WTC11 (cell line): Measurements from ENCODE around the gene SGPP2. TPM values are rescaled to one million over a fixed set of nuclear protein-coding genes. Genes with fewer than 3 reads are reported as not detected.

Experiments
- ATAC-seq: fragments of 200-7000 bp; cut with Tn5 transposase; 2 replicates; pipeline ENCODE4 v1.10.0; 2021; ENCODE audit warnings: mild to moderate bottlenecking, moderate library complexity
- CTCF ChIA-PET: fragments of 300-600 bp; sonication (Branson Sonifier 250); formaldehyde crosslinking; loops from one replicate; lab custom pipeline; 2021; ENCODE audit warnings: antibody characterized with exemption; lab: Charles Lee
- POLR2A ChIA-PET: fragments of 350-600 bp; sonication (Branson Sonifier 250); formaldehyde crosslinking; loops from one replicate; lab custom pipeline; 2021; ENCODE audit warnings: antibody characterized with exemption; lab: Charles Lee
- DNase-seq: peaks from one replicate; pipeline ENCODE4 v3.0.0; 2021; ENCODE audit warnings: low spot score
- H3K27ac Mint-ChIP-seq: 2 replicates; pipeline ENCODE4 v1.8.0; 2021; ENCODE audit warnings: mixed read lengths
- H3K27me3 Mint-ChIP-seq: 2 replicates; pipeline ENCODE4 v1.8.0; 2021; ENCODE audit warnings: low read depth, mild to moderate bottlenecking, moderate library complexity, mixed read lengths
- H3K36me3 Mint-ChIP-seq: 2 replicates; pipeline ENCODE4 v1.8.0; 2021; ENCODE audit warnings: mixed read lengths
- H3K4me1 Mint-ChIP-seq: 2 replicates; pipeline ENCODE4 v1.8.0; 2022; ENCODE audit warnings: mixed read lengths
- H3K4me3 Mint-ChIP-seq: 2 replicates; pipeline ENCODE4 v1.8.0; 2021; ENCODE audit warnings: mild to moderate bottlenecking, moderate library complexity, mixed read lengths
- H3K9me3 Mint-ChIP-seq: 2 replicates; pipeline ENCODE4 v1.8.0; 2021; ENCODE audit warnings: mixed read lengths
- CREB1 ChIP-seq: sonication (generic); formaldehyde crosslinking; IDR thresholded peaks from 2 replicates; pipeline ENCODE4 v1.8.0; 2023; ENCODE audit warnings: mild to moderate bottlenecking, missing genetic modification reagents
- ESRRA ChIP-seq: sonication (generic); formaldehyde crosslinking; IDR thresholded peaks from 2 replicates; pipeline ENCODE4 v1.8.1; 2022; ENCODE audit warnings: mild to moderate bottlenecking, missing genetic modification reagents, borderline replicate concordance
- FOXJ3 ChIP-seq: sonication (generic); formaldehyde crosslinking; IDR thresholded peaks from 2 replicates; pipeline ENCODE4 v1.9.0; 2021; ENCODE audit warnings: missing genetic modification reagents, mild to moderate bottlenecking, borderline replicate concordance
- FOXK1 ChIP-seq: sonication (generic); formaldehyde crosslinking; IDR thresholded peaks from 2 replicates; pipeline ENCODE4 v1.8.0; 2022; ENCODE audit warnings: mild to moderate bottlenecking, moderate library complexity, missing genetic modification reagents
- FOXP1 ChIP-seq: sonication (generic); formaldehyde crosslinking; IDR thresholded peaks from 2 replicates; pipeline ENCODE4 v1.8.0; 2022; ENCODE audit warnings: missing genetic modification reagents, mild to moderate bottlenecking, moderate library complexity, borderline replicate concordance
- JUN ChIP-seq: sonication (generic); formaldehyde crosslinking; IDR thresholded peaks from 2 replicates; pipeline ENCODE4 v1.8.0; 2023; ENCODE audit warnings: mild to moderate bottlenecking, missing genetic modification reagents
- MXD4 ChIP-seq: fragments of 250-450 bp; sonication (Bioruptor Pico); IDR thresholded peaks from 2 replicates; pipeline ENCODE4 v1.8.0; 2021; ENCODE audit warnings: mild to moderate bottlenecking, moderate library complexity, borderline replicate concordance
- NR1H2 ChIP-seq: sonication (generic); formaldehyde crosslinking; IDR thresholded peaks from 2 replicates; pipeline ENCODE4 v1.9.0; 2021; ENCODE audit warnings: mild to moderate bottlenecking, moderate library complexity, missing genetic modification reagents
- NR3C1 ChIP-seq: sonication (generic); formaldehyde crosslinking; conservative IDR thresholded peaks from 2 replicates; pipeline ENCODE4 v1.8.1; 2023; ENCODE audit warnings: low read depth, mild to moderate bottlenecking, missing genetic modification reagents
- OVOL2 ChIP-seq: fragments of 250-450 bp; sonication (Bioruptor Pico); IDR thresholded peaks from 2 replicates; pipeline ENCODE4 v1.9.0; 2021; ENCODE audit warnings: mild to moderate bottlenecking, borderline replicate concordance
- RELA ChIP-seq: sonication (generic); formaldehyde crosslinking; IDR thresholded peaks from 2 replicates; pipeline ENCODE4 v1.8.1; 2022; ENCODE audit warnings: missing genetic modification reagents, mild to moderate bottlenecking, borderline replicate concordance
- SP1 ChIP-seq: sonication (generic); formaldehyde crosslinking; conservative IDR thresholded peaks from 2 replicates; pipeline ENCODE4 v1.8.1; 2022; ENCODE audit warnings: missing genetic modification reagents
- TEAD1 ChIP-seq: sonication (generic); formaldehyde crosslinking; IDR thresholded peaks from 2 replicates; pipeline ENCODE4 v1.8.0; 2022; ENCODE audit warnings: mild to moderate bottlenecking, missing genetic modification reagents
- ZNF138 ChIP-seq: sonication (generic); formaldehyde crosslinking; conservative IDR thresholded peaks from 2 replicates; pipeline ENCODE4 v1.8.1; 2022; ENCODE audit warnings: mild to moderate bottlenecking, moderate library complexity, missing genetic modification reagents
- ZNF317 ChIP-seq: sonication (generic); formaldehyde crosslinking; IDR thresholded peaks from 2 replicates; pipeline ENCODE4 v1.8.1; 2023; ENCODE audit warnings: low read depth, mild to moderate bottlenecking, moderate library complexity, missing genetic modification reagents, borderline replicate concordance
- ZNF671 ChIP-seq: fragments of 250-450 bp; sonication (Bioruptor Pico); IDR thresholded peaks from 2 replicates; pipeline ENCODE4 v1.8.0; 2021; ENCODE audit warnings: mild to moderate bottlenecking
- total RNA-seq: library from RNA; stranded (reverse); gene quantifications from 3 replicates; pipeline ENCODE4 v1.2.3, GENCODE V29; 2021
- TF ChIP-seq, protein P1 (sequence below): sonication (generic); formaldehyde crosslinking; IDR thresholded peaks from 2 replicates; pipeline ENCODE4 v1.8.0; 2022; ENCODE audit warnings: mild to moderate bottlenecking, missing genetic modification reagents
- TF ChIP-seq, protein P2 (sequence below): sonication (generic); formaldehyde crosslinking; conservative IDR thresholded peaks from 2 replicates; pipeline ENCODE4 v1.8.1; 2023; ENCODE audit warnings: mild to moderate bottlenecking, low read depth, missing genetic modification reagents, moderate library complexity
- TF ChIP-seq, protein P3 (sequence below): sonication (generic); formaldehyde crosslinking; IDR thresholded peaks from 2 replicates; pipeline ENCODE4 v1.8.1; 2022; ENCODE audit warnings: mild to moderate bottlenecking, missing genetic modification reagents, moderate library complexity, borderline replicate concordance
- TF ChIP-seq, protein P4 (sequence below): fragments of 250-450 bp; sonication (Bioruptor Pico); conservative IDR thresholded peaks from 2 replicates; pipeline ENCODE4 v1.9.0; 2021; ENCODE audit warnings: mild to moderate bottlenecking
- TF ChIP-seq, protein P5 (sequence below): sonication (generic); formaldehyde crosslinking; conservative IDR thresholded peaks from 2 replicates; pipeline ENCODE4 v1.8.1; 2022; ENCODE audit warnings: mild to moderate bottlenecking, missing genetic modification reagents
- TF ChIP-seq, protein P6 (sequence below): sonication (generic); formaldehyde crosslinking; IDR thresholded peaks from 2 replicates; pipeline ENCODE4 v1.8.1; 2022; ENCODE audit warnings: low read depth, mild to moderate bottlenecking, moderate library complexity, missing genetic modification reagents, borderline replicate concordance

The SGPP2 gene
- total RNA-seq, 1 experiment from 2014 or later, result 0.07 TPM

DNA sequence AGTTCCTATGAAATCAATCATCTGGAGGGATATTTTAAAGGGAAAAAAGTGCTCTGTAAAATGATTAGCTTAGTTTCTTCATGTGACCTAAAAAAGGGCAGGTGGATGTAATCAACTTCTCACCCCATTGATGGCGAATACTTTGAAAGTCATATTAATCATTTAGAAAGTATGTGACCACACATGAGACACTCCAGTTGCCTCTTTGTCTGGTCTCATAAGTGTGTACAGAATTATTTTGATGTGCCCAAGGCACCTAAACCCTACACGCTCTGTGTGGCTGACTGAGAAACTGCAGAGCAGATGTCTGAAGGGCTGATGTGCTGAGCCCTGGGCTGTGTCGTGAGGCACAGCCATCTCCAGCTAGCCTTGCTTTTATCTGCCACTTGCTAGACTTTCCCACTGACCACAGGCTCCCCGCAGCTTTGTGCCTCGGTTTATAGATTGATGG, 26.9 kb downstream of the SGPP2 start:
- TF ChIP-seq, protein P1, sequence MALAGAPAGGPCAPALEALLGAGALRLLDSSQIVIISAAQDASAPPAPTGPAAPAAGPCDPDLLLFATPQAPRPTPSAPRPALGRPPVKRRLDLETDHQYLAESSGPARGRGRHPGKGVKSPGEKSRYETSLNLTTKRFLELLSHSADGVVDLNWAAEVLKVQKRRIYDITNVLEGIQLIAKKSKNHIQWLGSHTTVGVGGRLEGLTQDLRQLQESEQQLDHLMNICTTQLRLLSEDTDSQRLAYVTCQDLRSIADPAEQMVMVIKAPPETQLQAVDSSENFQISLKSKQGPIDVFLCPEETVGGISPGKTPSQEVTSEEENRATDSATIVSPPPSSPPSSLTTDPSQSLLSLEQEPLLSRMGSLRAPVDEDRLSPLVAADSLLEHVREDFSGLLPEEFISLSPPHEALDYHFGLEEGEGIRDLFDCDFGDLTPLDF (CRISPR knock-in tag), result no peak
- TF ChIP-seq, protein P2, sequence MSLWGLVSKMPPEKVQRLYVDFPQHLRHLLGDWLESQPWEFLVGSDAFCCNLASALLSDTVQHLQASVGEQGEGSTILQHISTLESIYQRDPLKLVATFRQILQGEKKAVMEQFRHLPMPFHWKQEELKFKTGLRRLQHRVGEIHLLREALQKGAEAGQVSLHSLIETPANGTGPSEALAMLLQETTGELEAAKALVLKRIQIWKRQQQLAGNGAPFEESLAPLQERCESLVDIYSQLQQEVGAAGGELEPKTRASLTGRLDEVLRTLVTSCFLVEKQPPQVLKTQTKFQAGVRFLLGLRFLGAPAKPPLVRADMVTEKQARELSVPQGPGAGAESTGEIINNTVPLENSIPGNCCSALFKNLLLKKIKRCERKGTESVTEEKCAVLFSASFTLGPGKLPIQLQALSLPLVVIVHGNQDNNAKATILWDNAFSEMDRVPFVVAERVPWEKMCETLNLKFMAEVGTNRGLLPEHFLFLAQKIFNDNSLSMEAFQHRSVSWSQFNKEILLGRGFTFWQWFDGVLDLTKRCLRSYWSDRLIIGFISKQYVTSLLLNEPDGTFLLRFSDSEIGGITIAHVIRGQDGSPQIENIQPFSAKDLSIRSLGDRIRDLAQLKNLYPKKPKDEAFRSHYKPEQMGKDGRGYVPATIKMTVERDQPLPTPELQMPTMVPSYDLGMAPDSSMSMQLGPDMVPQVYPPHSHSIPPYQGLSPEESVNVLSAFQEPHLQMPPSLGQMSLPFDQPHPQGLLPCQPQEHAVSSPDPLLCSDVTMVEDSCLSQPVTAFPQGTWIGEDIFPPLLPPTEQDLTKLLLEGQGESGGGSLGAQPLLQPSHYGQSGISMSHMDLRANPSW (CRISPR knock-in tag), result no peak
- TF ChIP-seq MXD4 (CRISPR knock-in tag) (no peak), SP1 (CRISPR knock-in tag) (no peak), ZNF671 (CRISPR knock-in tag) (no peak), FOXP1 (CRISPR knock-in tag) (no peak), RELA (no peak), JUN (CRISPR knock-in tag) (no peak), TEAD1 (CRISPR knock-in tag) (no peak), NR3C1 (CRISPR knock-in tag) (no peak), OVOL2 (no peak), FOXK1 (CRISPR knock-in tag) (no peak), FOXJ3 (CRISPR knock-in tag) (no peak), ZNF138 (no peak), ESRRA (CRISPR knock-in tag) (no peak), ZNF317 (no peak)
- TF ChIP-seq, protein P3, sequence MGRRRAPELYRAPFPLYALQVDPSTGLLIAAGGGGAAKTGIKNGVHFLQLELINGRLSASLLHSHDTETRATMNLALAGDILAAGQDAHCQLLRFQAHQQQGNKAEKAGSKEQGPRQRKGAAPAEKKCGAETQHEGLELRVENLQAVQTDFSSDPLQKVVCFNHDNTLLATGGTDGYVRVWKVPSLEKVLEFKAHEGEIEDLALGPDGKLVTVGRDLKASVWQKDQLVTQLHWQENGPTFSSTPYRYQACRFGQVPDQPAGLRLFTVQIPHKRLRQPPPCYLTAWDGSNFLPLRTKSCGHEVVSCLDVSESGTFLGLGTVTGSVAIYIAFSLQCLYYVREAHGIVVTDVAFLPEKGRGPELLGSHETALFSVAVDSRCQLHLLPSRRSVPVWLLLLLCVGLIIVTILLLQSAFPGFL (CRISPR knock-in tag), result no peak
- TF ChIP-seq, protein P4, sequence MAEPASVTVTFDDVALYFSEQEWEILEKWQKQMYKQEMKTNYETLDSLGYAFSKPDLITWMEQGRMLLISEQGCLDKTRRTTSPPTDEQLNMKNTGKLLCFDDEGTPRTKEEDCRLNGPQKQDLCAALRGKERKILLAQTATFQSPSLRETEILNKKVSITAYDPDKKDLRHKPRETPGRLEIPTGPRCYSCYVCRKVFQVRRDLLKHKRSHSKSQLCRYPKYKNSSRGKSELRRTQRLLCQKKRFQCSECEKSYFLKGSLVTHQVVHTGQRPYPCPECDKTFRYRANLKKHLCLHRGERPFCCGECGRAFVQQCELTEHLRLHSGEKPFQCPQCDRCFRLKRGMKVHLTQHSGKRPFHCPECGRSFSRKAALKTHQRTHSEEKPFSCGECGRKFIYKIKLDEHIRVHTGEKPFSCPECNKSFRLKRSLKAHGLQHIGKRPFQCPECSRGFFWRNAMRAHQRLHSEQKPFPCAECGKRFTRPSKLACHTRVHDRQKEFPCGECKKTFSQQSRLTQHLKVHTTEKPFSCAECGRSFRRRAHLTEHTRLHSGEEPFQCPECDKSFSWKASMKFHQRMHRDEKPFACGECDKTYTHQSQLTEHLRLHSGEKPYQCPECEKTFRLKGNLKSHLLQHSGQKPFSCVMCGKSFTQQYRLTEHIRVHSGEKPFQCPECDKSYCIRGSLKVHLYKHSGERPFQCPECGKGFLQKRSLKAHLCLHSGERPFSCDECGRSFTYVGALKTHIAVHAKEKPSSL (CRISPR knock-in tag), result no peak
- TF ChIP-seq, protein P5, sequence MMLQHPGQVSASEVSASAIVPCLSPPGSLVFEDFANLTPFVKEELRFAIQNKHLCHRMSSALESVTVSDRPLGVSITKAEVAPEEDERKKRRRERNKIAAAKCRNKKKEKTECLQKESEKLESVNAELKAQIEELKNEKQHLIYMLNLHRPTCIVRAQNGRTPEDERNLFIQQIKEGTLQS, result no peak
- TF ChIP-seq, all 79 proteins: peak for 0
- peaks cover 32% of the 10 kb centered on the region for H3K27me3 Mint-ChIP-seq
- H3K9me3 Mint-ChIP-seq, result no peaks in the 10 kb centered on the region
- DNase-seq (no peak), ATAC-seq (no peak)
- POLR2A ChIA-PET, result no interaction called here
- CTCF ChIA-PET, result interaction anchor here (1.1 kb wide), 1 partner anchor 413 kb away, joined by 3 read pairs; no protein-coding TSS in a partner anchor
- H3K4me1 Mint-ChIP-seq, result peaks cover 9% of the 10 kb centered on the region
- no peak overlapping the region for H3K4me3 Mint-ChIP-seq
- H3K36me3 Mint-ChIP-seq, result no peaks in the 10 kb centered on the region
- no peak overlapping the region for H3K27ac Mint-ChIP-seq

DNA sequence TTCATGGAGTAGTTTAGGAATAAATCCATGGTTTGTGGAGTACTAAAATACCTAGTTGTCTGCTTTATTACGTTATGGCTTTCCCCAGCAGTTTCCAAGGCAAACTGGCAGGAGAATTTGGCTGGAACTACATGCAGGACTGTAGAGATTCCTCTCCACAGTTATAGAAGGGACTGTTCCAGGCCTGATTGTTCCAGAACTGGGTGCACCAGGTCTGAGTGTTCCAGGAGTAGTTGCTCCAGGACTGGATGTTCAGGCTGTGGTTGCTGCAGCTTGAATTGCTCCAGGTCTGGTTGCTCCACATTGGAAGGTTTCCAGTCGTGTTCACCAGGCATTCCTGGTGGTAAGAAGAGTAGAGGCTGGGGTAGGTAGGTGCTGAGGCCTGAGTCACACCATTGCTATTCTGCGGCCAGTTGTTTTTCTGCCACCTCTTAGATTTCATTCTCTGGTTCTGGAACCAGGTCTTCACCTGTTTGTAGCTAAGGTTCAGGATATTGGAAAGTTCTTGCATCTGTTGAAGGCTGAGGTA, 28.1 kb downstream of the SGPP2 start:
- H3K36me3 Mint-ChIP-seq, result no peaks in the 10 kb centered on the region
- DNase-seq (no peak), ATAC-seq (no peak)
- peaks cover 9% of the 10 kb centered on the region for H3K4me1 Mint-ChIP-seq
- CTCF ChIA-PET, result no interaction called here
- no peaks in the 10 kb centered on the region for H3K9me3 Mint-ChIP-seq
- POLR2A ChIA-PET, result no interaction called here
- no peak overlapping the region for H3K27ac Mint-ChIP-seq
- H3K27me3 Mint-ChIP-seq, result peaks cover 29% of the 10 kb centered on the region
- no peak overlapping the region for H3K4me3 Mint-ChIP-seq
- TF ChIP-seq RELA (no peak), CREB1 (CRISPR knock-in tag) (no peak), ESRRA (CRISPR knock-in tag) (no peak), FOXP1 (CRISPR knock-in tag) (no peak), NR1H2 (CRISPR knock-in tag) (no peak)
- TF ChIP-seq, protein P3 (CRISPR knock-in tag), result no peak
- TF ChIP-seq, protein P6, sequence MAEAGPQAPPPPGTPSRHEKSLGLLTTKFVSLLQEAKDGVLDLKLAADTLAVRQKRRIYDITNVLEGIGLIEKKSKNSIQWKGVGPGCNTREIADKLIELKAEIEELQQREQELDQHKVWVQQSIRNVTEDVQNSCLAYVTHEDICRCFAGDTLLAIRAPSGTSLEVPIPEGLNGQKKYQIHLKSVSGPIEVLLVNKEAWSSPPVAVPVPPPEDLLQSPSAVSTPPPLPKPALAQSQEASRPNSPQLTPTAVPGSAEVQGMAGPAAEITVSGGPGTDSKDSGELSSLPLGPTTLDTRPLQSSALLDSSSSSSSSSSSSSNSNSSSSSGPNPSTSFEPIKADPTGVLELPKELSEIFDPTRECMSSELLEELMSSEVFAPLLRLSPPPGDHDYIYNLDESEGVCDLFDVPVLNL (CRISPR knock-in tag), result no peak
